VCaP (cell line): ENCODE results near the gene LONP2.

Source experiments
- H3K27ac ChIP-seq: fragments of 450-650 bp; 2 replicates; pipeline ENCODE4 v1.5.1; 2017
- TF ChIP-seq, protein P1 (sequence below): fragments of 450-650 bp; conservative IDR thresholded peaks from 2 replicates; pipeline ENCODE4 v1.5.1; 2017; ENCODE audit warnings: mild to moderate bottlenecking, moderate library complexity

The LONP2 gene

DNA sequence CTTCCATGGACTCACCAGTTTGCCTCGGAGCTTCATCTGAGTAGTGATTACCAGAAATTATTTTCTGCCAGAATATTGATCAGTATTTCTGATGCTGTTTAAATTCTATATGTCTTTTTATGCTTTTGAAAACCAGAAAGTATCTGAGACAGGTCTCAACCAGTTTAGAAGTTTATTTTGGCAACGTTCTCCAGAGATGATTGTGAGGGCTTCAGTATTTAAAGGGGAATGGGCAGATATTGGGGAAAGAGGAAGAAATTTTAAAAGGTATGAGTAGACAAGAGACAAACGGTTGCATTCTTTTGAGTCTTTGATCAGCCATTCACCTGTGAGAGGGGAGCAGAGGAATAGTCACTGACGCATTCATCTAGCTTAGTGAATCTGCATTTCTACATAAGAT lies 47.7 kb downstream of the LONP2 start:
- TF ChIP-seq, protein P1, sequence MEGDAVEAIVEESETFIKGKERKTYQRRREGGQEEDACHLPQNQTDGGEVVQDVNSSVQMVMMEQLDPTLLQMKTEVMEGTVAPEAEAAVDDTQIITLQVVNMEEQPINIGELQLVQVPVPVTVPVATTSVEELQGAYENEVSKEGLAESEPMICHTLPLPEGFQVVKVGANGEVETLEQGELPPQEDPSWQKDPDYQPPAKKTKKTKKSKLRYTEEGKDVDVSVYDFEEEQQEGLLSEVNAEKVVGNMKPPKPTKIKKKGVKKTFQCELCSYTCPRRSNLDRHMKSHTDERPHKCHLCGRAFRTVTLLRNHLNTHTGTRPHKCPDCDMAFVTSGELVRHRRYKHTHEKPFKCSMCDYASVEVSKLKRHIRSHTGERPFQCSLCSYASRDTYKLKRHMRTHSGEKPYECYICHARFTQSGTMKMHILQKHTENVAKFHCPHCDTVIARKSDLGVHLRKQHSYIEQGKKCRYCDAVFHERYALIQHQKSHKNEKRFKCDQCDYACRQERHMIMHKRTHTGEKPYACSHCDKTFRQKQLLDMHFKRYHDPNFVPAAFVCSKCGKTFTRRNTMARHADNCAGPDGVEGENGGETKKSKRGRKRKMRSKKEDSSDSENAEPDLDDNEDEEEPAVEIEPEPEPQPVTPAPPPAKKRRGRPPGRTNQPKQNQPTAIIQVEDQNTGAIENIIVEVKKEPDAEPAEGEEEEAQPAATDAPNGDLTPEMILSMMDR, result no peak
- peak overlapping the region; percentile 48 for H3K27ac ChIP-seq

DNA sequence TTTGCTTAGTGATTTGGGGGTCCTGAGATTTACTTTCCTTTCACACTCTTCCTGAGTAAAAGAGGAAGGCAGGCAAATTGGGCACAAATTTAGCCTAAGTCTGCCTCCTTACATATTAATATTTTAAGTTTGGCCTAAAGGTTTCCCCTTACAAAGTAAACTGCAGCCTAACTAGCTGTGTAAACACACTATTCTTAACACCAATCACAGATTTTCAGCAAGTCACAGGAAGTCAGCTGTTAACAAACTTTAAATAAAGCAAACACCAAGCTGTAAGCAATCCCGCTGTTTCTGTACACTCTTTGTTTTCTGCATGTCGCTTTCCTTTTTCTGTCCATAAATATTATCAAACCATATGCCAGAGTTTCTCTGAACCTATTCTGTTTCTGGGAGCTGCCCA lies 48.4 kb downstream of the LONP2 start:
- TF ChIP-seq, protein P1, result no peak
- peak overlapping the region; percentile 48 for H3K27ac ChIP-seq

DNA sequence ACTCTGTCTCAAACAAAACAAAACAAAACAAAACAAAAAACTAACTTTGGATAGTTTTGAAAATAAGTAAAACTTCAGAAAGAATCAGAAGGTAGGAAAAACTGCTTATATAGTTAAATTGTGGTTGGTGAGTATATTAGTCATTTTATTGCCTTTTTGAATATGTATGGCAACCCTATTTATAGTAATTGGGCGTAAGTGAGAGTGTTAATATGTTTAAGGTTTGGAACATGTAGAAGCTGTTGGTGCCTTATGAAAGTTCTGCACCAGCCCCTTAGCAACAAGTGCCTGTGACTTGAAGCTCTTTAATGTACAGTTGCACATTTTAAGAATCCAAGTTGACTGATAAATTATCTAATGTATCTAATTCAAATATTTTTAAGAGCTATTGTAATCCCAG lies 50.6 kb downstream of the LONP2 start:
- peak overlapping the region; percentile 73 for H3K27ac ChIP-seq

DNA sequence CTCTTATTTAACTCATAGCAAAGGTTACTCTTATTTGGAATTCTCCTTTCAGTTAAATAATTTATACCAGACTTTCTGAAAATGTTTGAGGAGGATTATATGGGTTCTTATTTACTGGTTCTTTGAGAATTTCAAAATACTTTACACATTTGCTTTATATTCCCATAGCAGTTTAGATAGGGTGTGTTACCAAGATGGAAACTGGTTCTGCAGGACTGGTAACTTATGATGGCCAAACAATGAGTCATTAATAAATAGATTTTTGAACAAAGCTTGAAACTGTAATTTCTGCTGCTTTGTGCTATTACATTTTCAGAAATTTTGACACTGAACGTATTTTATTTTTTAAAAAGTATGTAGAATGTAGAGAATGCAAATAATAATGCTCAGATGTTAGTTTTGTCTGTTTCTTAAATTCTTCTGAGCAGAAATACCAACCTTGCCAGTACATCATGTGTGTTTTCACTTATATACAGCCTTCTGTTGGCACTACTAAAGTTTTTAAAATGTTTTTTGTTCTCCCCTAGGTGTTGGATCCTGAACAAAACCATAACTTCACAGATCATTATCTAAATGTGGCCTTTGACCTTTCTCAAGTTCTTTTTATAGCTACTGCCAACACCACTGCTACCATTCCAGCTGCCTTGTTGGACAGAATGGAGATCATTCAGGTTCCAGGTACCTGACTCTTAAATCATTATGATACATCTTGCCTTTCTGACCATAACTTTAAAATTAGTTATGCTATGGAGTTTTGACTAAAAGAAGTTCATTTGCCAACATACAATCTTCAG lies 51.6 kb downstream of the LONP2 start:
- TF ChIP-seq, protein P1, result no peak
- peak overlapping the region; percentile 73 for H3K27ac ChIP-seq

More for the DNA sequence above, 50.6 kb downstream of the LONP2 start:
- TF ChIP-seq, protein P1, result no peak

DNA sequence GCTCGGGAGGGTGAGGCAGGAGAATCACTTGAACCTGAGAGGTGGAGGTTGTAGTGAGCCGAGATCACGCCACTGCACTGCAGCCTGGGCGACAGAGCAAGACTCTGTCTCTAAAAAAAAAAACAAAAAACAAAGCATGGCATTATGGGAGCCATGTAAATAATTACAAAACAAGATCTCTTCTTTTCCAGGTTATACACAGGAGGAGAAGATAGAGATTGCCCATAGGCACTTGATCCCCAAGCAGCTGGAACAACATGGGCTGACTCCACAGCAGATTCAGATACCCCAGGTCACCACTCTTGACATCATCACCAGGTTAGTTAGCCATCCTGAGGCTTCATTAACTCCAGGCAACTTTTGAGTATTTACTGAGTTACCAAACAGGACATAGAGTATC lies 55.4 kb downstream of the LONP2 start:
- H3K27ac ChIP-seq, result no peak overlapping the region
- TF ChIP-seq, protein P1, result no peak

DNA sequence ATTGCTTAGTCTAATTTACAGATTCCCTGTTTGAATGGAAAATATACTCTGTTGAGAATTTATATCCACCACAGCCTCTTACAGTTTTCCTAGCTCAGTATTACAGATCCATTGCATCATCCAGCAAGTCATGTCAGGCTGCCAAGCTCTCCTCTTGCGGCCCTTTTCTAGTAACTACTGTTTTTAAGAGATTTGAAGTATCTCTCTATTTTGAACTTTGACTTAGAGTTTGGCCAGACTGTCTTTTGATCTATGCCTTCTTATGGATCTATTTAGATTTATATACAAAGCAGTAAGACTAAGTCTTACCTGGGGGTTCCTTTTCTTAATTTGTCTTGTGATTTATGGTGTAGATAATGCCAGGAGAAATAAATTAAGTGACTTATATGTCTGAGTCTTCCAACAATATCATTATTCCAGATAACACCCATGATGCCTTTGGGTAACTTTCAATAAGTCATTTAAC lies 56.3 kb downstream of the LONP2 start:
- TF ChIP-seq, protein P1, result no peak
- no peak overlapping the region for H3K27ac ChIP-seq

DNA sequence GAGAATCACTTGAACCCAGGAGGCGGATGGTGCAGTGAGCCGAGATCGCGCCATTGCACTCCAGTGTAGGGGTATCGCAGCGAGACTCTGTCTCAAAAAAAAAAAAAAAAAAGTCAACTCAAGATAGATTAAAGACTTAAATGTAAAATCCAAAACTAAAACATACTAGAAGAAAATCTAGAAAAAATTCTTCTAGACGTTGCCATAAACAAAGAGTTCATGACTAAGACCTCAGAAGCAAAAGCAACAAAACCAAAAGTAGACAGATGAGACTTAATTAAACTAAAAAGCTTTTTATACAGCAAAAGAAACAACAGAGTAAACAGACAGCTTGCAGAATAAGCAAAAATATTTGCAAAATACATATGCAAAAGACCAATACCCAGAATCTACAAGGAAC lies 64.4 kb downstream of the LONP2 start:
- TF ChIP-seq, protein P1, result no peak

More for the DNA sequence above, 64.4 kb downstream of the LONP2 start:
- no peak overlapping the region for H3K27ac ChIP-seq
